ENCODE measurements around the gene NPTN.

GRCh38 chr15:73590263-73590662 is 42.9 kb downstream of the NPTN start:
- TF ChIP-seq CTCF (IDR thresholded peaks at IDR 0.05; ENCODE audit: insufficient read depth, low read length, poor library complexity, severe bottlenecking): no peak
- TF ChIP-seq EZH2phosphoT487 (conservative IDR thresholded peaks at IDR 0.05; ENCODE audit: low read length): no peak

All from SU-DHL-6 (cell line).